Measurements from ENCODE around the gene MT1F. TPM values are rescaled to one million over a fixed set of nuclear protein-coding genes. Genes with fewer than 3 reads are reported as not detected.

Gene MT1F
- total RNA-seq, 2 experiments from 2014 or later, result 7.7 to 9.0 TPM

DNA sequence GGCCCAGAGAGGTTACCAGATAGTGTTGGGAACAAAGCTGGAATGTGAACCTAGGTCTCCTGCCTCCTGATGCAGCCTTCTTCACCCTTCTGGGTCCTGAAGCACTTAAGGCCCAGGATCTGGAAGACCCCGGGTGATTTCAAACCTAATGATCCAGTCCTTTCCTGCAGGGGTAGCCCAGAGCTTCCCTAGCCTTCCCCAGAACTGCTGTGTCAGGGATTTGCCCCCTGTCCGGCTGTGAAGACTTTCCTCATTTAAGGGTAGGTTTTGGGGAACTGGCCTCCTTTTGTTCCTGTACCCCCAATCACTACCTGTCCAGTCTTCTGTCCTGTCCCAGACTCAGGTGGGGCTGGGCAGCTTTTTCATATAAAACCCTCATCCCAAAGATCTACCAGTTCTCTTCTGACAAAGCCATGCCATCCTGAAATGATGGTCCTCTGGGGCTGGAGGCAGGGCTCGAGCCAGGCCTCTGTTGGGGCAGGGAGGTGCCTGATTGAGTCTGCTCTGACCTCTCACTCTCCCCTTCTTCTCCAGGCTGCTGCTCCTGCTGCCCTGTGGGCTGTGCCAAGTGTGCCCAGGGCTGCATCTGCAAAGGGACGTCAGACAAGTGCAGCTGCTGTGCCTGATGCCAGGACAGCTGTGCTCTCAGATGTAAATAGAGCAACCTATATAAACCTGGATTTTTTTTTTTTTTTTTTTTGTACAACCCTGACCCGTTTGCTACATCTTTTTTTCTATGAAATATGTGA, 25.8 kb downstream of the MT1F start:
- intact Hi-C loops (cut with micrococcal nuclease), result loop anchor here (5.0 kb wide), 1 partner anchor 71 kb away; no protein-coding TSS in a partner anchor
- no peak for DNase-seq
- H3K4me3 Mint-ChIP-seq, result peak overlapping the region; percentile 86
- ChIA-PET POLR2A (interaction anchor here (0.9 to 2.5 kb wide), 10 partner anchors 13 to 344 kb away, joined by 3 to 13 read pairs (median 4); partner anchors contain the start of genes MT1G and MT2A), CTCF (interaction anchor here (0.9 to 2.4 kb wide), 6 partner anchors 10 to 107 kb away, joined by 3 to 17 read pairs (median 5); no protein-coding TSS in a partner anchor)
- H3K9me3 Mint-ChIP-seq, result no peaks in the 10 kb centered on the region
- H3K27me3 Mint-ChIP-seq, result no peaks in the 10 kb centered on the region
- ATAC-seq, result no peak
- no peak overlapping the region for H3K27ac Mint-ChIP-seq
- H3K4me1 Mint-ChIP-seq (ENCODE audit: low read depth), result peaks cover 21% of the 10 kb centered on the region
- H3K36me3 Mint-ChIP-seq (ENCODE audit: low read depth), result peaks cover 12% of the 10 kb centered on the region
- TF ChIP-seq, protein P1, sequence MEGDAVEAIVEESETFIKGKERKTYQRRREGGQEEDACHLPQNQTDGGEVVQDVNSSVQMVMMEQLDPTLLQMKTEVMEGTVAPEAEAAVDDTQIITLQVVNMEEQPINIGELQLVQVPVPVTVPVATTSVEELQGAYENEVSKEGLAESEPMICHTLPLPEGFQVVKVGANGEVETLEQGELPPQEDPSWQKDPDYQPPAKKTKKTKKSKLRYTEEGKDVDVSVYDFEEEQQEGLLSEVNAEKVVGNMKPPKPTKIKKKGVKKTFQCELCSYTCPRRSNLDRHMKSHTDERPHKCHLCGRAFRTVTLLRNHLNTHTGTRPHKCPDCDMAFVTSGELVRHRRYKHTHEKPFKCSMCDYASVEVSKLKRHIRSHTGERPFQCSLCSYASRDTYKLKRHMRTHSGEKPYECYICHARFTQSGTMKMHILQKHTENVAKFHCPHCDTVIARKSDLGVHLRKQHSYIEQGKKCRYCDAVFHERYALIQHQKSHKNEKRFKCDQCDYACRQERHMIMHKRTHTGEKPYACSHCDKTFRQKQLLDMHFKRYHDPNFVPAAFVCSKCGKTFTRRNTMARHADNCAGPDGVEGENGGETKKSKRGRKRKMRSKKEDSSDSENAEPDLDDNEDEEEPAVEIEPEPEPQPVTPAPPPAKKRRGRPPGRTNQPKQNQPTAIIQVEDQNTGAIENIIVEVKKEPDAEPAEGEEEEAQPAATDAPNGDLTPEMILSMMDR (IDR thresholded peaks at IDR 0.05), result no peak

DNA sequence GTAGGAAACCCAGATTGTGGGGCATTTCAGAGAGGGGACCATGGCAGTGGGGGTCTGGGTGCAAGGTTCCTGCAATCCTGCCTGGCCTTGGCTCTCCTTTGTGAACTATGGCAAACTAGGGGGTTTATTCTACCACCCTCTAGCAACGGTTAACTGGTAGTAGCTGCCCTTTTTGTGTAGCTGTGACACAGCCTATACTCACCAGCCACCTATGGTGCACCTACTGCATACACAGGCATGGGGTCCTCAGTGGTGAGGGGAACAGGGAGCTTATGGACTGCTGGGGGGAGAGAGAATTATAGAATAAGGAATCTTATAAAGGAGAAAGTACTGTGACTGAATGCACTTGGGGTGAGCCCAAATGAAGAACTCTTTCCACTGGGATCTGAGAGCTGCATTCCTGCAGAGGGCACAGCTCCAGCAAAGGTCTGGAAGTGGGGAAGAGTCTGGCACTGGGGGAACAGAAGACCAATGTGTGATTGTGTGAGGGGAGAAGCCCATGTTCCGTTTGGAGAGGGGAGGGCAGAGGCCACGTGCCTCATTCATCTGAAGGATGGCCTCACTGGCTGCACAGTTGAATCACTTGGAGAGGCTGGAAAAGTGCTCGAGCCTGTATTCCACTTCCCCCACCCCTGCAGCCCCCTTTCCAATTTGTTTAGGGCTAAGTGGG, 26.6 kb downstream of the MT1F start:
- ChIA-PET POLR2A (interaction anchor here (0.8 to 1.4 kb wide), 5 partner anchors 8 to 305 kb away, joined by 3 to 4 read pairs (median 4); partner anchors contain the start of gene NLRC5), CTCF (interaction anchor here (1.0 to 2.4 kb wide), 5 partner anchors 14 to 107 kb away, joined by 3 to 17 read pairs (median 5); no protein-coding TSS in a partner anchor)
- Mint-ChIP-seq H3K4me3 (peak overlapping the region; percentile 86), H3K9me3 (no peaks in the 10 kb centered on the region), H3K27me3 (no peaks in the 10 kb centered on the region), H3K36me3 (ENCODE audit: low read depth) (peaks cover 12% of the 10 kb centered on the region), H3K27ac (no peak overlapping the region), H3K4me1 (ENCODE audit: low read depth) (peaks cover 21% of the 10 kb centered on the region)
- no peak for ATAC-seq
- TF ChIP-seq, protein P1 (IDR thresholded peaks at IDR 0.05), result no peak
- no peak for DNase-seq
- intact Hi-C loops (cut with micrococcal nuclease), result loop anchor here (5.0 kb wide), 1 partner anchor 72 kb away; no protein-coding TSS in a partner anchor

DNA sequence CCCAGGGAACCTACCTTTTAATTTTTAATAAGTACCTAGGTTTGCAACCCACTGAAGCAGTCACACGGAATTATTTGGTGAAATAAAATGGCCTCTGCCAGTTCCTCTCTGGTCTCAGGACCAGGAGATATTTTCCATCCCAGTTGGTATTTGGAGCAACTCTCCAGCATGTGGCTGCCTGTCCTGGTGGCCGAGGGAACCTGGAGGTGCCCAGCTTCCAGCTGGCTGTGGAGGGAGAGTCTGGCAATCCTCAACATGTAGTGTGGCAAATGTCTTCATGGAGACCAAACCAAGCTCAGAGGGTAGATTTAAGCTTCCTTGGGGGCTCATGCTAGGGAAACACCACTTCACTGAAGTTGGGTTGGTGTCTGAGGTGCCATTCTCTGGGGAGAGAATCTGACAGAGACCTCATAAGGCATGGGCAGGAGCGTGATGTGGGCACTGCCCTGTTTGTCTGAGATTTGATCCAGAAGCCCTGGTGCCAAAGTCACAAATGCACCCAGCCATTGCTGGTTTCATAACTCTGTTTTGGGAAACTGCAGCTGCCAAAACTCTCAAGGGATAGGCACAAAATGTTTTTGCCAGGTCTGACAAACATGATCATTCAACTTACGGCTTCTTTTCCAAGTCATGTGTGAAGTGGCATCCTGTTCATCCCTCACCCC, 27.3 kb downstream of the MT1F start:
- POLR2A ChIA-PET, result interaction anchor here (0.8 to 1.4 kb wide), 4 partner anchors 9 to 304 kb away, joined by 3 to 4 read pairs (median 4); partner anchors contain the start of gene NLRC5
- Mint-ChIP-seq H3K9me3 (no peaks in the 10 kb centered on the region), H3K4me1 (ENCODE audit: low read depth) (peaks cover 21% of the 10 kb centered on the region), H3K27me3 (no peaks in the 10 kb centered on the region), H3K36me3 (ENCODE audit: low read depth) (peaks cover 12% of the 10 kb centered on the region), H3K27ac (no peak overlapping the region), H3K4me3 (no peak overlapping the region)
- DNase-seq (no peak), ATAC-seq (no peak)
- CTCF ChIA-PET, result interaction anchor here (1.0 to 2.0 kb wide), 4 partner anchors 13 to 107 kb away, joined by 3 to 7 read pairs (median 4); no protein-coding TSS in a partner anchor
- intact Hi-C loops (cut with micrococcal nuclease), result loop anchor here (5.0 kb wide), 1 partner anchor 73 kb away; no protein-coding TSS in a partner anchor
- TF ChIP-seq, protein P1 (IDR thresholded peaks at IDR 0.05), result no peak

DNA sequence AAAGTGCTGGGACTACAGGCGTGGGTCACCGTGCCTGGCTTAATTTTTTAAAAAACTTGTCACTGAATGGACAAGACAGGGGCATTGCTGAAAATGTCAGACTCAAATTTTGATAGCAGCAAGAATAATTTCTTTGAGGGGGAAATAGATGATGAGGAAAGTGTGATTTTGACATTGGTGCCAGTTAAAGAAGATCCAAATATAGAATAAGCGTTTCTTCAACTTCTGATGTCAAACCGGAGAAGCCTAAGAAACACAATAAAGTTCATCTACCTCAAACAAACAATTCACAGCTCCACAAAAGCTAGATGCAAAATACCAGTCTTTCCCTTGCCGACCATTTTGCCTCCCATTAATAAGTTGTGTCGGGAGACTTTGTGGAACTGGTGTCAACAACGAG, 29.0 kb downstream of the MT1F start:
- DNase-seq, result no peak
- Mint-ChIP-seq H3K9me3 (no peaks in the 10 kb centered on the region), H3K27ac (no peak overlapping the region), H3K4me1 (ENCODE audit: low read depth) (peaks cover 15% of the 10 kb centered on the region), H3K27me3 (no peaks in the 10 kb centered on the region), H3K36me3 (ENCODE audit: low read depth) (peaks cover 12% of the 10 kb centered on the region), H3K4me3 (no peak overlapping the region)
- no peak for ATAC-seq
- CTCF ChIA-PET, result no interaction called here
- intact Hi-C loops (cut with micrococcal nuclease), result no loop called here
- POLR2A ChIA-PET, result no interaction called here
- TF ChIP-seq, protein P1 (IDR thresholded peaks at IDR 0.05), result no peak
